Naive thymus-derived CD4-positive, alpha-beta T cell (primary cell): ENCODE data around the gene WDR93. TPM values are rescaled to one million over a fixed set of nuclear protein-coding genes. Genes with fewer than 3 reads are reported as not detected.
"Not testable (repeated sequence)": the region's sequence is repeated elsewhere in the genome, so short reads cannot be mapped to it uniquely, and the experiment has no call there.

Experiments
- ATAC-seq: fragments of 150-1000 bp; cut with Tn5 transposase; 2 replicates; pipeline ENCODE4 v1.10.0; 2021; ENCODE audit warnings: mild to moderate bottlenecking, moderate library complexity
- CTCF ChIA-PET: fragments of 350-600 bp; sonication (Branson Sonifier 250); formaldehyde crosslinking; loops from one replicate; lab custom pipeline; 2021; ENCODE audit warnings: antibody characterized with exemption; lab: Charles Lee
- POLR2A ChIA-PET: fragments of 350-600 bp; sonication (Branson Sonifier 250); formaldehyde crosslinking; loops from one replicate; lab custom pipeline; 2021; ENCODE audit warnings: antibody characterized with exemption, inconsistent platforms; lab: Charles Lee
- DNase-seq, 9 donors: peaks; one replicate each; pipeline versions ENCODE4 v3.0.0 to v3.0.0-alpha.2; 2020 to 2022; ENCODE audit warnings: mixed read lengths in 1 of 9
- H3K27ac ChIP-seq: one replicate; pipeline ENCODE4 v1.7.0; 2013; ENCODE audit warnings: mild to moderate bottlenecking, low read depth, low read length, moderate library complexity
- H3K27me3 ChIP-seq, 2 donors: one replicate each; pipeline ENCODE4 v1.7.0; 2013; ENCODE audit warnings: low read length in 2 of 2, mild to moderate bottlenecking in 2 of 2, moderate library complexity in 2 of 2; ENCODE audit not compliant: control insufficient read depth in 2 of 2, insufficient read depth in 2 of 2
- H3K36me3 ChIP-seq, 3 experiments: 1 replicate in 2 of 3; 2 replicates in 1 of 3; pipeline ENCODE4 v1.7.0; 2013; ENCODE audit warnings: low read length in 3 of 3, mild to moderate bottlenecking in 3 of 3, moderate library complexity in 1 of 3; ENCODE audit not compliant: insufficient read depth in 3 of 3, control insufficient read depth in 2 of 3
- H3K4me1 ChIP-seq, 2 donors: one replicate each; pipeline ENCODE4 v1.7.0; 2013; ENCODE audit warnings: low read length in 2 of 2, mild to moderate bottlenecking in 2 of 2, moderate library complexity in 1 of 2; ENCODE audit not compliant: control insufficient read depth in 2 of 2, insufficient read depth in 2 of 2
- H3K4me3 ChIP-seq: 2 replicates; pipeline ENCODE4 v1.7.0; 2013; ENCODE audit warnings: mild to moderate bottlenecking, low read length
- H3K9me3 ChIP-seq, 3 experiments: 1 replicate in 2 of 3; 2 replicates in 1 of 3; pipeline ENCODE4 v1.7.0; 2013; ENCODE audit warnings: low read length in 3 of 3; ENCODE audit not compliant: control insufficient read depth in 2 of 3
- H3K27ac Mint-ChIP-seq, 9 donors: one replicate each; pipeline ENCODE4 v1.8.0; 2020 to 2022; ENCODE audit warnings: mixed read lengths in 9 of 9, mild to moderate bottlenecking in 8 of 9, moderate library complexity in 5 of 9, inconsistent platforms in 2 of 9
- H3K27me3 Mint-ChIP-seq, 5 donors: one replicate each; pipeline ENCODE4 v1.8.0; 2021 to 2022; ENCODE audit warnings: mixed read lengths in 5 of 5, mild to moderate bottlenecking in 1 of 5
- H3K36me3 Mint-ChIP-seq, 5 donors: one replicate each; pipeline ENCODE4 v1.8.0; 2020 to 2022; ENCODE audit warnings: mixed read lengths in 5 of 5, mild to moderate bottlenecking in 3 of 5, inconsistent platforms in 1 of 5
- H3K4me1 Mint-ChIP-seq, 7 donors: one replicate each; pipeline ENCODE4 v1.8.0; 2020 to 2022; ENCODE audit warnings: mixed read lengths in 7 of 7, mild to moderate bottlenecking in 3 of 7, inconsistent platforms in 1 of 7
- H3K4me3 Mint-ChIP-seq, 10 donors: one replicate each; pipeline ENCODE4 v1.8.0; 2020 to 2022; ENCODE audit warnings: mild to moderate bottlenecking in 10 of 10, mixed read lengths in 10 of 10, moderate library complexity in 6 of 10, inconsistent platforms in 2 of 10
- H3K9me3 Mint-ChIP-seq, 11 donors: one replicate each; pipeline ENCODE4 v1.8.0; 2020 to 2022; ENCODE audit warnings: mixed read lengths in 11 of 11, mild to moderate bottlenecking in 4 of 11, inconsistent platforms in 1 of 11, moderate library complexity in 1 of 11
- intact Hi-C, 2 donors: fragments of 100-400 bp; cut with micrococcal nuclease; formaldehyde crosslinking; loops; one replicate each; pipeline ENCODE4 v1.15.1; 2023
- polyA plus RNA-seq, 2 donors: library from polyadenylated mRNA; unstranded; fragments of 300-500 nt; fragmentation: Illumina TruSeq; gene quantifications; one replicate each; pipeline ENCODE4 v1.2.3, GENCODE V29; 2021
- total RNA-seq, 6 experiments: library from RNA in 5 of 6; stranded (reverse) in 5 of 6; gene quantifications; 1 replicate in 5 of 6; 2 replicates in 1 of 6; pipeline ENCODE4 v1.2.3 and lab custom pipeline; 2021 to 2026

Gene WDR93
- total and polyA plus RNA-seq, 7 experiments from 2014 or later: 0.27 TPM; not detected in 6

DNA sequence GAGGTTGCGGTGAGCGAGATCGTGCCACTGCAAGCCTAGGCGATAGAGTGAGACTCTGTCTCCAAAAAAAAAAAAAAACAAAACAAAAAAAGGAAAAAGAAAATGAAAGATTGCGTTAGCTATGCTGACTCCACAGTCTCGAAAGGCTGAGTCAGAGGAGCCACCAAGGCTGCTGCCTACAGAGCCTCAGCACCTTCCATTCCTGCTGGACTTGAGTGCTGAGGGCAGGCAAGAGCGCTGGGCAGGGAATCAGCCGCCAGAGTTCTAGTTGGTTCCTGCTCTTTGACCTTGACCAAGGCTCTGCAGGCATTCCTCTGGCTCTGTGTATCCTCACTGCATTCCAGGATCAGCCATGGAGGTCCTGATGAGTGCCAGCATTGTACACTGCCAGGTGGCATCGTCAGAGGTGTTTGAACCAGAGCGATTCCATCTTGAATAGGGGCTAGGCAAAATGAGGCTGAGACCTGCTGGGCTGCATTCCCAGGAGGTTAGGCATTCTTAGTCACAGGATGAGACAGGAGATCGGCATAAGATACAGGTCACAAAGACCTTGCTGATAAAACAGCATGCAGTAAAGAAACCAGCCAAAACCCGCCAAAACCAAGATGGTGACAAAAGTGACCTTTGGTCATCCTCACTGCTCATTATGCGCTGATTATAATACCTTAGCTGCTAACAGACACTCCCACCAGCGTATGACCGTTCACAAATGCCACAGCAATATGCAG lies 91.4 kb downstream of the WDR93 start:
- H3K27ac ChIP-seq: no peak overlapping the region

DNA sequence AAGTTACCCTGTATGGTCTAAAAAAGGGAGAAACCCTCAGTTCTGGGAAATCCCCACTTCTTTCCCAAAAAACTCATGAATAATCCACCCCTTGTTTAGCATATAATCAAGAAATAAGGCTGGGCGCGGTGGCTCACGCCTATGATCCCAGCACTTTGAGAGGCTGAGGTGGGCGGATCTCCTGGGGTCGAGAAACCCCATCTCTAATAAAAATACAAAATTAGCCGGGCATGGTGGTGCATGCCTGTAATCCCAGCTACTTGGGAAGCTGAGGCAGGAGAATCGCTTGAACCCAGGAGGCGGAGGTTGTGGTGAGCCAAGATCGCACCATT lies 92.0 kb downstream of the WDR93 start:
- H3K27me3 ChIP-seq, CTCF ChIA-PET, H3K4me1 ChIP-seq, H3K27ac Mint-ChIP-seq, H3K4me3 ChIP-seq, DNase-seq, H3K36me3 ChIP-seq, H3K4me3 Mint-ChIP-seq, H3K9me3 ChIP-seq, H3K36me3 Mint-ChIP-seq, H3K9me3 Mint-ChIP-seq, POLR2A ChIA-PET, ATAC-seq, intact Hi-C loops, H3K27ac ChIP-seq: not testable (repeated sequence)
- H3K4me1 Mint-ChIP-seq: peaks cover 0 to 19% (median 0%) of the 10 kb centered on the region in 7 donors
- H3K27me3 Mint-ChIP-seq: peaks cover 10 to 22% (median 13%) of the 10 kb centered on the region in 5 donors

More for the DNA sequence above, 91.4 kb downstream of the WDR93 start:
- POLR2A ChIA-PET: no interaction called here
- Mint-ChIP-seq H3K36me3 (no peaks in the 10 kb centered on the region), H3K9me3 (peaks cover 0 to 5% (median 0%) of the 10 kb centered on the region in 11 donors), H3K27me3 (peaks cover 14 to 28% (median 18%) of the 10 kb centered on the region in 5 donors), H3K4me1 (peaks cover 0 to 19% (median 0%) of the 10 kb centered on the region in 7 donors), H3K4me3 (no peak overlapping the region), H3K27ac (no peak overlapping the region)
- Histone ChIP-seq H3K4me1 (no peaks in the 10 kb centered on the region), H3K27me3 (no peaks in the 10 kb centered on the region), H3K9me3 (no peaks in the 10 kb centered on the region), H3K36me3 (no peaks in the 10 kb centered on the region), H3K4me3 (no peak overlapping the region)
- intact Hi-C loops: no loop called here
- ATAC-seq (peak; percentile 72), DNase-seq (no peak)
- CTCF ChIA-PET: no interaction called here

DNA sequence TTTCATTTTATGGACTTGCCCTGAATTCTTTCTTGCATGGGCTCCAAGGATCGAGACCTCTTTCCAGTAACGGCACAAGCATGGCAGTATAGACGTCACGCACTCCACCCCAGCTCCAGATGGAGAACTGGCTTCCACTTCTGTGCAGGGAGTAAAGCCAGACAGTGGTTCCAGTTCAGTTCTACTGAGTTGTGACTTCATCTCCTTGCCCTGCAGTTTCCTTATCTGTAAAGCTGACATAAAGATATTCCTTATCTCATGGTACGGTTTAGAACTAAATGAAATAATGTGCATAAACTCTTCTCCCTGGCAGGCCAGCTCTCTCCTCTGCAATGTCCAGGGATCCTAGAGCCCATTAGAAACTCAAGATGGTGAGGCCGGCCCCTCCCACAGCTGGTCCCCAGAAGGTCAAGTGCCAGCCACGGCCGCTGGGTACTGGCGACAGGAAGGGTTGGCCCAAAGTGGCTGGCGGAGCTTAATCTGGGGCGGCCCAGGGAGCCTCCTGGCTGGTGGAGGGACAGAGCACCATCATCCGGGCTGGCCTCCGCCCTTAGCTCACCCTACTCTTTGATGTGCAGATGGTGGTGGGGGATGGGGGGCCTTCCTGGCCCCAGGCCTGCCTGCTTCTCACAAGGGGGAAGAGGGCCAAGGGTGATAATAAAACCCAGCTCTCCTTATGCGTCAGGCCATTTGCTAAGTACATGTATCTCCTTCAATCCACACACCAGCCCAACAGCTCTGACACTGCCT lies 92.7 kb downstream of the WDR93 start:
- no peak overlapping the region for H3K4me3 Mint-ChIP-seq
- DNase-seq (no peak), ATAC-seq (no peak)
- peaks cover 10 to 15% (median 13%) of the 10 kb centered on the region in 5 donors for H3K27me3 Mint-ChIP-seq
- peaks cover 2 to 17% (median 9%) of the 10 kb centered on the region in 11 donors for H3K9me3 Mint-ChIP-seq
- peaks cover 0 to 19% (median 0%) of the 10 kb centered on the region in 7 donors for H3K4me1 Mint-ChIP-seq
- Histone ChIP-seq H3K36me3 (no peaks in the 10 kb centered on the region), H3K9me3 (no peaks in the 10 kb centered on the region), H3K27me3 (no peaks in the 10 kb centered on the region), H3K4me3 (no peak overlapping the region), H3K27ac (no peak overlapping the region), H3K4me1 (no peaks in the 10 kb centered on the region)
- no peak overlapping the region for H3K27ac Mint-ChIP-seq
- POLR2A ChIA-PET: no interaction called here
- H3K36me3 Mint-ChIP-seq: peaks cover 0 to 4% (median 0%) of the 10 kb centered on the region in 5 donors
- intact Hi-C loops: no loop called here
- CTCF ChIA-PET: no interaction called here

DNA sequence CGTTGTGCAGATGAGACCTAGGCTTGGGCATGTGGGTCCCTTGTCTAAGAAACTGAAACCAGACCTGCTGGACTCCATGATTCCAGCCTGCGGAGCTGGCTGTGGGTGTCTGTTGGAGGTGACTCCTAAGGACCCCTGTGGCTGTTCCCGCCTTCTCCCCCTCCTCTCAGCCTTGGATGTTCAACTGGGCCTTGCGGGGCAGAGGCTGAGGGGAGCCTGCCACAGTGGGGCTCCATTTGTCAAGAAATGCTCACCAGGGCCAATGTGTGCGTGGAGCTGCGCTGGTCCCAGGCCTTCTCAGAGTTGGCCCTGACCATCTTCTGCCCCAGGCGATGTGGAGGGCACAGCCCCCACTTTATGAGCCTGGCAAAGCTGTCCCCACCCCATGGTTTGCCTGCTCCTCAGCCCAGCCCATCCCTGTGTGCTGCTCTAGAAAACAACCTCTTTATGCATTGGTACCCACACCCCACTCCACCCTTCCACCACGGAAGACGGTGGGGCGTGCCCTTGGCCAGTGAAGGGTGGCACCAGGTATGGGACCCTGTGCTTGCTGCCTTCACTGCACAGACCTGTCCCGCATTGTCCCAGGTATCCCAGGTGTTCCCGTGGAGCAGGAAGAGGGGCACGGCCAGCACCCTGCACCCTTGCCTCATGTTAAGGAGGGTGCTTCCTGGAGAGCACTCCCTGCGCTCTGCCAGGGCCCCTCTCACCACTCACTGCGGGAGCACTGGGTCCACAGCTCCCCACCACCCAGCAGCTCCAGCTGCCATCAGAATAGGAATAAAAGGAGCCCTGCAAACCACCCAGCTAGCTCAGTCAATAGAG lies 93.5 kb downstream of the WDR93 start:
- H3K27ac Mint-ChIP-seq: no peak overlapping the region
- no peaks in the 10 kb centered on the region for H3K36me3 ChIP-seq
- peaks cover 9 to 14% (median 13%) of the 10 kb centered on the region in 5 donors for H3K27me3 Mint-ChIP-seq
- no peak for ATAC-seq
- peaks cover 0 to 4% (median 0%) of the 10 kb centered on the region in 5 donors for H3K36me3 Mint-ChIP-seq
- POLR2A ChIA-PET: no interaction called here
- H3K4me3 Mint-ChIP-seq: no peak overlapping the region
- peaks cover 0 to 19% (median 0%) of the 10 kb centered on the region in 7 donors for H3K4me1 Mint-ChIP-seq
- H3K27ac ChIP-seq: no peak overlapping the region
- CTCF ChIA-PET: no interaction called here
- intact Hi-C loops: no loop called here
- DNase-seq: no peak
- no peaks in the 10 kb centered on the region for H3K9me3 ChIP-seq
- no peaks in the 10 kb centered on the region for H3K27me3 ChIP-seq
- no peaks in the 10 kb centered on the region for H3K4me1 ChIP-seq
- H3K4me3 ChIP-seq: no peak overlapping the region
- peaks cover 3 to 18% (median 9%) of the 10 kb centered on the region in 11 donors for H3K9me3 Mint-ChIP-seq

DNA sequence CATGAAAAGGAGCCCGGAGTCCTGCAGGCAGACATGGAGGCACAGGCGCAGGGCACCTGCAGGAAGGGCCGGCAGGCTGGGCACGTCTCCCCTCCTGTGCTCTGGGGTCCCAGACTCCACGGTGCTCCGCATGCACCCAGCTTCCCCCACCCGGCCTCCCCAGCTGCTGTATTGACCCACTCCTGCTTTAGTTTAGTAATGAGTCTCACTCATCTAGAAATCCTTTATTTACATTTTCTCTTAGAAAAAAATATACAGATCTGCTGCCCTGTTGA lies 94.0 kb downstream of the WDR93 start:
- DNase-seq (no peak), ATAC-seq (no peak)
- H3K4me1 Mint-ChIP-seq: peaks cover 0 to 19% (median 0%) of the 10 kb centered on the region in 7 donors
- Histone ChIP-seq H3K4me3 (no peak overlapping the region), H3K27me3 (no peaks in the 10 kb centered on the region), H3K9me3 (no peaks in the 10 kb centered on the region), H3K4me1 (no peaks in the 10 kb centered on the region), H3K36me3 (no peaks in the 10 kb centered on the region), H3K27ac (no peak overlapping the region)
- H3K27me3 Mint-ChIP-seq: peaks cover 9 to 14% (median 13%) of the 10 kb centered on the region in 5 donors
- H3K4me3 Mint-ChIP-seq: no peak overlapping the region
- H3K36me3 Mint-ChIP-seq: peaks cover 0 to 4% (median 0%) of the 10 kb centered on the region in 5 donors
- POLR2A ChIA-PET: no interaction called here
- intact Hi-C loops: no loop called here
- CTCF ChIA-PET: no interaction called here
- H3K27ac Mint-ChIP-seq: no peak overlapping the region
- peaks cover 3 to 18% (median 9%) of the 10 kb centered on the region in 11 donors for H3K9me3 Mint-ChIP-seq

DNA sequence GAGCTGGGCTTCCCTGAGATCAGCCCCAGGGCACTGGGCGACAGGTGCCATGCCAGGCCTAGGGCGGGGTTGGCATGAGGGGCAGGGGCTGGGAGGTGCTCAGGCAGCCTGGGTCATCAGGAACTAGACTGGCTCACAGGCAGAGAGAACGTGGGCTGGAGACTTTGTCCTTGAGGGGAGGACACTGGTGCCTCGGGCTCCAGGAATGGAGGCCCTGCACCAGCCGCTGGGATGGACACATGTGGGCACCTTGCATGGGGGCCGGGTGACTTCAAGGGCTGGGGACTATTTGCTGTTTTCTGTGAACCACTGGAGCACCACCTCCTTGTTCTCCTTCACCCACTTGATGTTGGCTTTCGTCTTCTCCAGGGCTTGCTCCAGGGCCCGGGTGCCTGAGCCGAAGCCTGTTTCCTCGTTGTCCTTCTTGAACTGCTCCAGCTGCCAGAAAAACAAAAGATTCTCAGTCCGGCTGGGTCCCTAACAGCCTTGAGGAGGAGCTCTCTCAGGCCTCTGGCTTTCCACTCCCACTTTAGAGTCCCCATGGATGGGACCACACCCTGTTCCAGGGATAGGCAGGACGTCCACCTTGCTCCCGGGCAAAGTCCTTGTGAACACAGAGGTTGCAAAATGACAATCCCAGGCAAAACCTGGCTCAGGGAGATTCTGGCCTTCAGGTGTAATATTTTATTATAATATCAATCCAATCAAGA lies 94.6 kb downstream of the WDR93 start:
- H3K27me3 Mint-ChIP-seq: peaks cover 9 to 13% (median 12%) of the 10 kb centered on the region in 5 donors
- ATAC-seq (no peak), DNase-seq (no peak)
- H3K36me3 ChIP-seq: no peaks in the 10 kb centered on the region
- no peak overlapping the region for H3K4me3 Mint-ChIP-seq
- H3K27ac Mint-ChIP-seq: no peak overlapping the region
- peaks cover 3 to 18% (median 9%) of the 10 kb centered on the region in 11 donors for H3K9me3 Mint-ChIP-seq
- H3K4me1 ChIP-seq: no peaks in the 10 kb centered on the region
- ChIA-PET POLR2A (no interaction called here), CTCF (no interaction called here)
- no peak overlapping the region for H3K4me3 ChIP-seq
- H3K27me3 ChIP-seq: no peaks in the 10 kb centered on the region
- H3K9me3 ChIP-seq: no peaks in the 10 kb centered on the region
- H3K36me3 Mint-ChIP-seq: peaks cover 0 to 4% (median 2%) of the 10 kb centered on the region in 5 donors
- no peak overlapping the region for H3K27ac ChIP-seq
- intact Hi-C loops: no loop called here
- H3K4me1 Mint-ChIP-seq: peaks cover 0 to 18% (median 0%) of the 10 kb centered on the region in 7 donors
